ENCODE measurements around the gene GALNT12.

- no peak for TF ChIP-seq POLR2A (IDR thresholded peaks at IDR 0.05; ENCODE audit: low read length)
- TF ChIP-seq GATA1 (IDR thresholded peaks at IDR 0.05; ENCODE audit: low read depth, low read length): no peak
These were observed 33.7 kb upstream of the GALNT12 start for GRCh38 chr9:98773721-98774120.
